ENCODE measurements around the gene KRT80.

The KRT80 gene

DNA sequence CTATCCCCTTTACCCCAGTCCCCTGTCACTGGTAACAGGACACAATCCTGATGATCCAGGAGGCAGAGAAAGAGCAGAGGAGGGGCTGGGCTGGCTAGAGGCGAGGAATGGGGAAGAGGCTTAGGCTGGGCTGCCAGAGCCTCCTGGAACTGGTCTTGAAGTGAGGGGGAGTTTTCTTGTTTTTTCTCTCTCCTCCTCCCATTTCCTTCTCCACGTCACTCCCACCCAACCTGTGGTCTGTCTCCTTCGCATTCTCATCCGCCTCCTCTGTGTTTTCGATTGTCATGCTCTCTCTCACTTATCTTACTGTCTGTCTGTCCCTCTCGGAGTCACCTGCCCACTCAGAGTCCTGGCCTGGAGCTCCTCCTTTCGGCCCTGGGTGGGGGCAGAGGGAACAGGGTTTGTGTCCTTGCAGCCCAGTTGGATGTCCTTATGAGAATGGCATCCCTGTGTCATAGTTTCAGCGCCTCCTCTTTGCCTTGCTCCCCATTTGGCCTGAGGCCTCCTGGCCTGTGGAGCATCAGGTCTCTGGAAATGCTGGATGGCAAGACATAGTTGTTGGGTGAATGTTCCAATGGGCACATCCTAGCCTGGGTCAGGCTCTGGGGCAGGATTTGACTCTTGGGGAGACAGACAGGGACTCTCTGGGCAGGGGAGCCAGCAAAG is 3.4 kb upstream of the KRT80 start:
- DNase-seq, result no peak

DNA sequence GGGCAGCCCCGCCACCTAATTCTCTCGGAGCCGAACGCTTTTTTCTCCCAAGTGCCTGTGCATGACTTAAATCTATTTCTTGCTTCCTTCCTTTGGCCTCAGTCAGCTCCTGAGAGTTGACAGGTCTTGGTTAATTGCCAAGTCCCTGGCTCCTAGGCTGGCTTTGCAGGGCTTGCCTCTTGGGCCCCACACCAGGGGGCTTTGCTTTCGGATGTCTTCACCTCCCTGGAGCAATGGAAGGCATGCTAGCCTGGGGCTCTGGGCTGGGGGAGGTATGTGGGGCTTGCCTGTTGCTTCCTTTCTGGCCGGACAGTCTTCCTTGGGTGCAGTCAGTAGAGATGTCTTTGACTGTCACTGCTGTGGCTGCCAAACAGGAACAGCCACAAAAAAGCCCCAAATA is 2.2 kb upstream of the KRT80 start:
- DNase-seq, result no peak

- DNase-seq, result no peak
Observed at GRCh38 chr12:52193532-52193931, 1.7 kb upstream of the KRT80 start.

DNA sequence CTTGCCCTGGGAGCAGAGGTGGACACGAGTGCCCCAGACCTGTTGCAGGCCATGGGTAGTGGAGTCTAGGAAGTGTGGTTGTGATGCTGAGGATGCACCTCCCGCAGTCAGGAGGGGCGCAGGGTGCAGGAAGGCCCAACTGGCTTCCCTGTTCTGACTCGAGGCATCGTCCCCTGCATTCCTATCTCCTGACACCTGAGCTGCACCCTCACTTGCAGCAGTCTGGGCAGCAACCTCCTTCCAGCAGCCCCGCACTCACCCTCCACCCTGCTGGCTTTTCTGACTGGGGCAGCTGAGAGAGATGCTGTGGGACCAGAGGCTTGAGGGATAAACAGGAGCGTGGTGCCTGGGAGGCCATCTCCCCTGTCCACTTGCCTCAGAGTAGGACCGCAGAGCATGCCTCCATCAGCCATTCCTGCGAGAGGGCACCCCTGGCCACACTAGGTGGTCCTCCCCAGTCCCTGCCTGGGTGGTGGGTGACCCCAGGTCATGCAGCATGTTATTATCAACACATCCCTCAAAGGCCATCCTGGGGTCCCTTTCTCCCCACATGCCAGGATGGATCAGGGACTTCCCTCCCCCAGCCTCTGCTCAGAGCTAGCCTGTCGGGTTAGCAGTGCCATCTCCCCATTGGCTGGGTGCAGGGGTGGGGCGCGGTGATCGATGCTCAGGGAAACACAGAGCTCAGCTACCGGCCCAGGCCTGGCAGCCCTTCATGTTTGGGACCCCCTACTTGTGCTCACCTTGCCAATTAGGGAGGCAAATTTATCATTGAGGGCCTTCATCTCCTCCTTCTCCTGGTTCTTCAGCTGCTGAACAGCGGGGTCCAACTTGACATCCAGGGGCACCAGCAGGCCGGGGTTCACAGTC is 719 bp downstream of the KRT80 start:
- no peak for DNase-seq

DNA sequence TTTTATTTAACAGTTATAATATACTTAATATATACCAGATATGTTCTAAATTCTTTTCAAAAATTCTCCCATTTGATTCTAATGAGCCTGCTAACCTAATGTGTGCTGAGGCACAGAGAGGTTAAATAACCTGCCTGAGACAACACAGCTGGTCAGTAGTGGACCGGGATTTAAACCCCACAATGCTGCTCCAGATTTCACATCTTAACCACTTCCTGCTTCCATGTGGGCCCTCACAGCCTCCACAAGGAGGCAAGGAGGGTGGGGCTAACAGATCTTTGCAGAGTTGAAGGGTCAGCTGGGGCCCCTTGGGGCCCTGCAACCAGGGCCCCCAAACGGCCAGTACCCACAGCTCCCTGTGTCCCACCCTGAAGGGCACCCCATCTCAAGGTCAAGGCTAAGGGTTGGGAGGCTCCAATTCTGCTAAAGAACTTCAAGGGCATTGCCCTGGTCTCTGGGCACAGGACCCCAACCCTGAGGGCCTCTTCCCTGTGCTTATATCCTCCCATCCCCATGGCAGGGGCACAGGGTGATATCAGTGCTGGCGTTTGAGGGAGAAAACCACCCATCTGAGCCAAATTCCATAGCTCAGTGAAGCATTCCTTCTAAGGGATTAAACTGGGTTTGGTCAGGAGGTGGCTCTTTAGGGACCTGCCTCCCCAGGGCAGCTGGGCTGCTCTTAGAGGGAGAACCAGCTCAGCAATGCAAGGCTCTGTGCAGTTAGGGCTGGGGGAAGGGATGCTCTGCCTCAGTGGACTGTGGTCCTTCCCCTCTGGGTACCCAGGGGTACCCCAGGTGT is 2.2 kb downstream of the KRT80 start:
- no peak for DNase-seq

DNA sequence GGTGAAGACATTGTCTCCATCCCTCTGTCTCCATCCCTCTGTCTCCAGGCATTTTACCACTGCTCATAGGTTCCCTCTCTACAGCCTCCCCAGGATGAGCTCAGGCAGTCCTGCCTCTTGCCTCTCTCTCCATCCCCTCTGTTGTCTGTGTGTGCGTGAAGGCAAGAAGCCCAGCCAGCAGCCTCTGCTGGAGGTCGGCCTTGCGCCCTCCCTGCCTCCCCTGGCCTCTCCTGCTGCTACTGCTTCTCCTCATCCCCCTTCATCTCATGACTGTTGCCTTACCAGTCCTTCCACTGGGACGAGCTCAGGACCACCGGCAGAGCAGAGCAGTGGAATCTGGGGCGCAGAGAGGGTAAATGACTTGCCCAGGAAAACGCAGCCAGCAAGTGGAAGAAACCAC is 3.2 kb downstream of the KRT80 start:
- no peak for DNase-seq

- no peak for DNase-seq
Observed at GRCh38 chr12:52187640-52188039, 4.2 kb downstream of the KRT80 start.

DNA sequence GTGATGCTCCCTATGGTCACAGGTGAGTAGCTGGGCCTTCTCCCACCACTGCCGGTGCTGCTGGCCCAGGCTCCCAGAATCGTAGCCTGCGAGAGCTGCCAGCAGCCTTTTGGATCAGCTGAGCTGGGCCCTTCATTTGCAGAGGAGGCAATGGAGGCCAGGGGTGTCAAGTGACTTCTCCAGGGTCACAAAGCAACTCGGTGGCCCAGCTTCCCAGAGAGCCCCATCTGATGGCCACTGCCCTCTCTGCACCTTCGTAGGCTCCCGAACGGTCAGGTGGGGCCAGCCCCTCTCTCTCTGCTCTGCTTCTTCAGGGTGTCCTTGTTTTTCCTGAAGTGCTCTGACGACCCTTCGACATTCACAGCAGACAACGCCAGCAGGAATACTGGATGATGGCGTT is 4.6 kb downstream of the KRT80 start:
- no peak for DNase-seq

DNA sequence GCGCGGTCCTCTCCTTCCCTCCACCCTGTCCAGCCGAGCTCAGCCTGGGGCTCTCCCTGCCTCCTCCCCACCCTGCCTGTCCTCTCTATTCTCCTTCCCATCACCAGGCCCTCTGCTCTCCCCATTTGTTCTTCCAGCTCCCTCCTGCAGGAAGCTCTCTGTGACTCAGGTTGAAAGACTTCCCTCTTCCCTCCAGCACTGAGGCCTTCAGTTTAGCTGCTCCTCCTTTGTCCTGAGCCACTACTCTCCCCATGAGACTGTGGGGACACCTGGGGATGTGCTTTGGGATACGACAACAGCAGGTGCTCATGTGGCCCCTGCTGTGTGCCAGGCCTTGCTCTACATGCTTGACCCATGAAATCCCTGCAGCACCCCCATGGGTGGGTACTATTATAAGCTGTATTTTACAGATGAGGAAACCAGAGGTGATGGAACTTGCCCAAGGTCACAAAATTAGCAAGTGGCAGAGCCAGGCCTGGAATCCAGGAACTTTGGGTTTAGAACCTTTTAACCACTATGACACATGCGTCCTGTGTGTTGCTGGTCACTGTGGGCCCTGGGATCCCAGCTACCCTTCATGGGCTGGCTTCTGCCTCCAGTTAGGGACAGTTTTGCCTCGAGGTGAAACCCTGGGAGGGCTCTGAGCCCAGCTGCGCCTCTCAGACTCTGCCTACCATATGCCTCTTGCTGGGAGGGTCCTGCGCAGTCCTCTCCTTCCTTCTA is 5.5 kb downstream of the KRT80 start:
- no peak for DNase-seq

- no peak for DNase-seq
Observed at GRCh38 chr12:52185400-52185967, 6.3 kb downstream of the KRT80 start.

DNA sequence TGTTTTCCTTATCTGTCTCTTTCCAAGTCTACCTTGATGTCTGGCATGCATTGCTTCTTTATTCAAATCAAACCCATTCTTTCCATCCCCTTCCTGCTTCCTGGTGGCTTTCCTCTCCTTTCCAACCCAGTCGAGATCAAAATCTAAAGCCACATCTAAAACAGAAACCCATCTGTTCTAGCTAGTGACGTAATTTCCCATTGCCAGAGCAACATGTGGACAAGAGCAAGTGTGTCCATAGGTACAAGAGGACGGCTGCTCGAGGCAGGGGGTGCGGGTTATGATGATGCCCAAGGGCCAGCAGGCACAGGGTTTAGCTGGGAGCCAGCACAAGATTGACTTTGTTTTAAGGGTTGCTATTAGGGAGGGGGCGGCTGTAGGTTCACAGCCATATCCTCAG is 7.0 kb downstream of the KRT80 start:
- no peak for DNase-seq

GRCh38 chr12:52183971-52184370 is 7.8 kb downstream of the KRT80 start:
- no peak for DNase-seq

- DNase-seq, result no peak
Observed at GRCh38 chr12:52183544-52183910, 8.3 kb downstream of the KRT80 start.

GRCh38 chr12:52182898-52183543 is 8.8 kb downstream of the KRT80 start:
- DNase-seq, result no peak

DNA sequence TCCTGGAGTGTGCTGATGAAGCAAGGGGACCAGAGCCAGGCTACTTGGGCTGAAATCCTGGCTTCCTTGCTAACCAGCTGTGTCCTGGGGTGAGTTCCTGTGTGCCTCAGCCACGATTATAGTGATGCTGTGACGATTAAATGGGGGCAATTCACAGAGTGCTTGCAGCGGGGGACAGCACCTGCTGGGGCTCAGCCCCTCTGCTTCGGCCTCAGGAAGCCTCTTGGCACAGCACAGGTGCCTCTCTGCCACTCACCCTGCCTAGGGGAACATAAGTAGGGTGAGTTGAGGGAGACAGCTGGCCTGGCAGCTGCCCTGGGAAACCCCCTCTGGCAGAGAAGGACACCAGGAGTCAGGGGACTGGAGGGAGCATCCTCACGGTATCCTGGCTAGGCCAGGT is 9.4 kb downstream of the KRT80 start:
- DNase-seq, result no peak

GRCh38 chr12:52181746-52182145 is 10.1 kb downstream of the KRT80 start:
- no peak for DNase-seq

DNA sequence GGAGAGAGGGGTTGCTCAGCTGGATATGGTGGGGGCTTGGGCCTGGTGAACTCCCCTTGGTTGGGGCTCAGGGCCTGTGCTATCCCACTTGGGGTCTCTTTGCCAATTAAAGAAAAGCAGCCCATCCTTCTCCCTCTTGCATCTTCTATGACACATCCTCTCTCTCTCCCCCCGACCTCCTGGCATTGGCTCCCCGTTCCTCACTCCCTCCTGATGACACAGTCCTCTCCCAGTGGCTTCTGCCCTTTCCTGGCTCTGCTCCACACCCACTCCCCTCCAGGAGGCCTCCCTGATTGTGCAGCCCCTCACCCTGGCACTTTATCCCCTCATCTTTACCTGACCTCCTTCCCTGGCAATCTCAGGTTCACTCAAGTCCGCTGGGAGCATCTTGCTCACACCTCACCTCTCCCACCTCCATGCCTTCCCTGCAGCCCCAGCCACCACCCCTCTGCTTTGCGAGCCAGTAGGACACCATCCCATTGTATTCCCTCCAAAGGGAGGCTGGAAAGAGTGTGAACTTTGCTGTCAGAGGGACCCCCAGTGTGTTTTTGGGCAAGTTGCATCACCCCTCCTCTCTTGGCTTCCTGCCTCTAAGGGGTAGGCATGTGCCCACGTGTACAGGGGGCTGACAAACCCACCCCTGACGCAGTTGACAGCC is 10.7 kb downstream of the KRT80 start:
- no peak for DNase-seq

DNA sequence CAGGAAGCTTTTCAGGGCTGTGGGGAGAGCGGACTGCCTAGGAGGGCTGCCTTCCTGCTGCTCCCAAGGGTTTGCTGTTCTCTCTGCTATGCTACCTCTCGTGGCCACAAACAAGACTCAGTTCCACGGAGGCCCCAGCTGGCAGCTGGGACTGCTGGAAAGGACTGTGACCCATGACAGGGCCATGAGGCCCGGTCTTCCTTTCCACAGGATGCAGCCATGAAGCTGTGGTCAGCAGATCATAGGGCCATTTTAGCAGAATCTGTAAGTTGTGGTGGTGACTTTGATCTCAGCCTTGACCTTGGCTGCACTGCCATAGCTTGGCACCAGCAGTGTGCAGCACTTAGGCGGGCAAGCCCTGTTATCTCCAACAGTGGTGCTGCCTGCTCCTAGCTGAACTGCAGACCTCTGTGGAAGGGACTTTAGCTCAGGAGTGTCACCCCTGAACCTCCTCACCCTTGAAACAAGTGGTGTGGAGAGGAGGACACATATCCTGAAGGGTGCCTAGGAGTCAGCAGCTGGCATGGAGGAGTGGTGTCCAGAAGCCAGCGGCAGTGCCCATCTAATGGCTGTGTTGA is 12.3 kb downstream of the KRT80 start:
- no peak for DNase-seq

DNA sequence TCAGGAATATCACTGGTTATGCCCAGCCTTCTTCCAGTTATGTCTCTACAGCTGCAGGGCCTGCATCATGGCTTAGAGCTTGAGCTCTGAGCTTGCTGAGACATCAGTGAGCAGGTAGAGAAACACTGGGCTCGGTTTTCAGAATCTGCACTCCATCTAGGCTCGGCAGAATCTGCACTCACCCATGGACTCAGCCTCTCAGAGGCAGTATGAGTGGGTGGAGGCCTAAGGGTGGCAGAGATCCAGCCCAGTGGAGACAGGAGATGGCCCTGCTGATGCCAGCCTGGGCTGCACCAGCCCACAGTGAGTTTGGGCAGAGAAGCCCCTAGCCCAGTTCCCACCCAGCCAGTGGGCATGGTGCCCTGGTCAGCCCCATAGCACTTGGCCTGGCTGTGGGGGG is 12.8 kb downstream of the KRT80 start:
- DNase-seq, result no peak

DNA sequence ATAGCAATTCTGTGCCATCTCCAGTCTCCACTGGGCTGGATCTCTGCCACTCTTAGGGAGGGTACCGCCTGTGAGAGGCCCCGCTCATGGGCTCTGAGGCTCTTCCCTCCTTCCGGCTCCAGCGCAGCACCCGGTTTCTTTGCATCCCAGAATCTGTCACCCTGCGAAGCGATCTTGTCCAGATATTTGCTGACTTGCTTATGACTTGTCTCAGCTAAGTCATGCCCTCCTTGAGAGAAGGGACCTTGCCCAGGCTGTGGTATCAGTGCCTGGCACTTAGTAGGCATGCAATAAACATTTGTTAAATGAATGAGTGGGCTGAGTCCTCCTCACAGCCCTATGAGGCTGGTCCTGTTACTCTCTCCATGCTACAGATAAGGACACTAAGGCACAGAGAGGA is 13.4 kb downstream of the KRT80 start:
- no peak for DNase-seq
